Measurements from ENCODE around the gene BPIFA3. TPM values are rescaled to one million over a fixed set of nuclear protein-coding genes. Genes with fewer than 3 reads are reported as not detected.

BPIFA3 gene
- not detected in 2 replicates for polyA plus RNA-seq
- polyA minus RNA-seq: not detected in 2 replicates

DNA sequence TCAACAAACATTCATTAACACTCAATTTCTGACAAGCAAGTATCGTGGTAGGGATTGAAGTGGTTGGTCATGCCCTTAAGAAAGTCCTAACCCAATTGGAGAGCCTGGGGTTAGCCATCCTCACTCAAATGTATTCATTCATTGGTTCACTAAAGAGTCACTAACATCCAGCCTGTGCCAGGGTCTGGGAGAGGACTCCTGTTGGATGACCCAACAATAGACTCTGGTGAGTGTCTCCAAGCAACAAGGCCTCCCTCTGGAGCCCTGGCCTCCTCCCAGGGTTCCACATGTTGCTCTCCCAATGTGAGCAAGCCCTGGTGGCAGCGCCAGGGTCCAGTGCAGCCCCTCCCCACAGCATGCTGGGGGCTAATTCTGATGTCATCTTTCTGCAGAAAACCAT is at the start of gene BPIFA3:
Gene BPIFA3, plus strand, starts transcription at position 301 of the 400 bp plus-strand sequence. CDS start 185 bp downstream, outside the sequence.
- H3K27me3 ChIP-seq (ENCODE audit: insufficient read depth, low read depth, low read length): no peaks in the 10 kb centered on the region
- no peaks in the 10 kb centered on the region for H3K36me3 ChIP-seq (ENCODE audit: insufficient read depth, low read length)
- no peaks in the 10 kb centered on the region for H3K9me3 ChIP-seq (ENCODE audit: low read length)
- no peak within 1 kb of the TSS for H3K9ac ChIP-seq (ENCODE audit: low read length)
- no peaks in the 10 kb centered on the region for H3K79me2 ChIP-seq (replicated peaks; ENCODE audit: insufficient read depth, low read length)
- no peak within 1 kb of the TSS for H3K4me2 ChIP-seq (ENCODE audit: low read length)
- H2AFZ ChIP-seq (ENCODE audit: low read depth, low read length): no peak within 1 kb of the TSS
- no peaks in the 10 kb centered on the region for H3K9me2 ChIP-seq (ENCODE audit: insufficient read depth, low read length)
- H3F3A ChIP-seq (ENCODE audit: insufficient read depth, low read length, poor library complexity, severe bottlenecking): no peaks in the 10 kb centered on the region
- no peak within 1 kb of the TSS for H3K4me3 ChIP-seq (ENCODE audit: low read length)
- no peaks in the 10 kb centered on the region for H4K20me1 ChIP-seq (ENCODE audit: insufficient read depth)
- TF ChIP-seq SMC3 (conservative IDR thresholded peaks at IDR 0.05; ENCODE audit: poor library complexity): no peak
- TF ChIP-seq POLR2AphosphoS5 (IDR thresholded peaks at IDR 0.05): no peak
- TF ChIP-seq, protein P1, sequence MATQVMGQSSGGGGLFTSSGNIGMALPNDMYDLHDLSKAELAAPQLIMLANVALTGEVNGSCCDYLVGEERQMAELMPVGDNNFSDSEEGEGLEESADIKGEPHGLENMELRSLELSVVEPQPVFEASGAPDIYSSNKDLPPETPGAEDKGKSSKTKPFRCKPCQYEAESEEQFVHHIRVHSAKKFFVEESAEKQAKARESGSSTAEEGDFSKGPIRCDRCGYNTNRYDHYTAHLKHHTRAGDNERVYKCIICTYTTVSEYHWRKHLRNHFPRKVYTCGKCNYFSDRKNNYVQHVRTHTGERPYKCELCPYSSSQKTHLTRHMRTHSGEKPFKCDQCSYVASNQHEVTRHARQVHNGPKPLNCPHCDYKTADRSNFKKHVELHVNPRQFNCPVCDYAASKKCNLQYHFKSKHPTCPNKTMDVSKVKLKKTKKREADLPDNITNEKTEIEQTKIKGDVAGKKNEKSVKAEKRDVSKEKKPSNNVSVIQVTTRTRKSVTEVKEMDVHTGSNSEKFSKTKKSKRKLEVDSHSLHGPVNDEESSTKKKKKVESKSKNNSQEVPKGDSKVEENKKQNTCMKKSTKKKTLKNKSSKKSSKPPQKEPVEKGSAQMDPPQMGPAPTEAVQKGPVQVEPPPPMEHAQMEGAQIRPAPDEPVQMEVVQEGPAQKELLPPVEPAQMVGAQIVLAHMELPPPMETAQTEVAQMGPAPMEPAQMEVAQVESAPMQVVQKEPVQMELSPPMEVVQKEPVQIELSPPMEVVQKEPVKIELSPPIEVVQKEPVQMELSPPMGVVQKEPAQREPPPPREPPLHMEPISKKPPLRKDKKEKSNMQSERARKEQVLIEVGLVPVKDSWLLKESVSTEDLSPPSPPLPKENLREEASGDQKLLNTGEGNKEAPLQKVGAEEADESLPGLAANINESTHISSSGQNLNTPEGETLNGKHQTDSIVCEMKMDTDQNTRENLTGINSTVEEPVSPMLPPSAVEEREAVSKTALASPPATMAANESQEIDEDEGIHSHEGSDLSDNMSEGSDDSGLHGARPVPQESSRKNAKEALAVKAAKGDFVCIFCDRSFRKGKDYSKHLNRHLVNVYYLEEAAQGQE (IDR thresholded peaks at IDR 0.05; ENCODE audit: borderline replicate concordance): no peak
- TF ChIP-seq, protein P2, sequence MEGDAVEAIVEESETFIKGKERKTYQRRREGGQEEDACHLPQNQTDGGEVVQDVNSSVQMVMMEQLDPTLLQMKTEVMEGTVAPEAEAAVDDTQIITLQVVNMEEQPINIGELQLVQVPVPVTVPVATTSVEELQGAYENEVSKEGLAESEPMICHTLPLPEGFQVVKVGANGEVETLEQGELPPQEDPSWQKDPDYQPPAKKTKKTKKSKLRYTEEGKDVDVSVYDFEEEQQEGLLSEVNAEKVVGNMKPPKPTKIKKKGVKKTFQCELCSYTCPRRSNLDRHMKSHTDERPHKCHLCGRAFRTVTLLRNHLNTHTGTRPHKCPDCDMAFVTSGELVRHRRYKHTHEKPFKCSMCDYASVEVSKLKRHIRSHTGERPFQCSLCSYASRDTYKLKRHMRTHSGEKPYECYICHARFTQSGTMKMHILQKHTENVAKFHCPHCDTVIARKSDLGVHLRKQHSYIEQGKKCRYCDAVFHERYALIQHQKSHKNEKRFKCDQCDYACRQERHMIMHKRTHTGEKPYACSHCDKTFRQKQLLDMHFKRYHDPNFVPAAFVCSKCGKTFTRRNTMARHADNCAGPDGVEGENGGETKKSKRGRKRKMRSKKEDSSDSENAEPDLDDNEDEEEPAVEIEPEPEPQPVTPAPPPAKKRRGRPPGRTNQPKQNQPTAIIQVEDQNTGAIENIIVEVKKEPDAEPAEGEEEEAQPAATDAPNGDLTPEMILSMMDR (IDR thresholded peaks at IDR 0.05; ENCODE audit: poor library complexity, severe bottlenecking): no peak
- TF ChIP-seq TAF1 (IDR thresholded peaks at IDR 0.05; ENCODE audit: low read depth): no peak
- no peak for TF ChIP-seq EZH2 (IDR thresholded peaks at IDR 0.05; ENCODE audit: borderline replicate concordance, insufficient read depth, low read length, poor library complexity, severe bottlenecking)
- TF ChIP-seq MXI1 (conservative IDR thresholded peaks at IDR 0.05; ENCODE audit: poor library complexity, severe bottlenecking): no peak
- no peak for TF ChIP-seq EP300 (conservative IDR thresholded peaks at IDR 0.05; ENCODE audit: poor library complexity, severe bottlenecking)
- TF ChIP-seq RAD21 (conservative IDR thresholded peaks at IDR 0.05): no peak
- no peak within 1 kb of the TSS for H3K27ac ChIP-seq (ENCODE audit: low read length)

GRCh38 chr20:33167859-33168258 is 49.3 kb upstream of the BPIFA3 start, which contains the start of gene BPIFA2:
TSS of gene BPIFA2 (plus strand) at chr20:33168159. CDS start at chr20:33169146, 987 bp downstream.
- no peak within 1 kb of the TSS for H3K4me2 ChIP-seq (ENCODE audit: low read length)
- no peak within 1 kb of the TSS for H3K9ac ChIP-seq (ENCODE audit: low read length)
- no peaks in the 10 kb centered on the region for H4K20me1 ChIP-seq (ENCODE audit: insufficient read depth)
- no peaks in the 10 kb centered on the region for H3K9me2 ChIP-seq (ENCODE audit: insufficient read depth, low read length)
- H2AFZ ChIP-seq (ENCODE audit: low read depth, low read length): no peak within 1 kb of the TSS
- TF ChIP-seq SMC3 (conservative IDR thresholded peaks at IDR 0.05; ENCODE audit: poor library complexity) (no peak), POLR2AphosphoS5 (IDR thresholded peaks at IDR 0.05) (no peak), EZH2 (IDR thresholded peaks at IDR 0.05; ENCODE audit: borderline replicate concordance, insufficient read depth, low read length, poor library complexity, severe bottlenecking) (no peak), EP300 (conservative IDR thresholded peaks at IDR 0.05; ENCODE audit: poor library complexity, severe bottlenecking) (no peak), MXI1 (conservative IDR thresholded peaks at IDR 0.05; ENCODE audit: poor library complexity, severe bottlenecking) (no peak), TAF1 (IDR thresholded peaks at IDR 0.05; ENCODE audit: low read depth) (no peak), RAD21 (conservative IDR thresholded peaks at IDR 0.05) (no peak)
- TF ChIP-seq, protein P2 (IDR thresholded peaks at IDR 0.05; ENCODE audit: poor library complexity, severe bottlenecking): no peak
- TF ChIP-seq, protein P1 (IDR thresholded peaks at IDR 0.05; ENCODE audit: borderline replicate concordance): no peak
- no peaks in the 10 kb centered on the region for H3K27me3 ChIP-seq (ENCODE audit: insufficient read depth, low read depth, low read length)
- H3K27ac ChIP-seq (ENCODE audit: low read length): no peak within 1 kb of the TSS
- H3K79me2 ChIP-seq (replicated peaks; ENCODE audit: insufficient read depth, low read length): no peaks in the 10 kb centered on the region
- H3F3A ChIP-seq (ENCODE audit: insufficient read depth, low read length, poor library complexity, severe bottlenecking): no peaks in the 10 kb centered on the region
- H3K4me3 ChIP-seq (ENCODE audit: low read length): no peak within 1 kb of the TSS
- no peaks in the 10 kb centered on the region for H3K36me3 ChIP-seq (ENCODE audit: insufficient read depth, low read length)
- H3K9me3 ChIP-seq (ENCODE audit: low read length): no peaks in the 10 kb centered on the region
